C1 segment of cervical spinal cord (tissue), 14 donors: Measurements from ENCODE around the gene SERTM1.

Experiments
- DNase-seq, 14 donors: peaks; one replicate each; lab custom pipeline; 2025; lab: John Stamatoyannopoulos, UW

The SERTM1 gene

GRCh38 chr13:36710396-36710795 lies 36.6 kb downstream of the SERTM1 start:
- no peak for DNase-seq

GRCh38 chr13:36712290-36712689 lies 38.5 kb downstream of the SERTM1 start:
- DNase-seq: no peak

- DNase-seq: no peak
Observed at GRCh38 chr13:36712770-36713169, 39.0 kb downstream of the SERTM1 start.

- DNase-seq: no peak
Observed at GRCh38 chr13:36713887-36714286, 40.1 kb downstream of the SERTM1 start.

GRCh38 chr13:36715841-36716240 lies 42.0 kb downstream of the SERTM1 start:
- no peak for DNase-seq

- no peak for DNase-seq
Observed at GRCh38 chr13:36717017-36717416, 43.2 kb downstream of the SERTM1 start.

- no peak for DNase-seq
Observed at GRCh38 chr13:36717966-36718545, 44.2 kb downstream of the SERTM1 start.

- DNase-seq: no peak
Observed at GRCh38 chr13:36718686-36719085, 44.9 kb downstream of the SERTM1 start.

GRCh38 chr13:36724141-36724540 lies 50.3 kb downstream of the SERTM1 start:
- DNase-seq: no peak

- no peak for DNase-seq
Observed at GRCh38 chr13:36725936-36726335, 52.1 kb downstream of the SERTM1 start.

- no peak for DNase-seq
Observed at GRCh38 chr13:36728006-36728405, 54.2 kb downstream of the SERTM1 start.

GRCh38 chr13:36736119-36736726 lies 62.4 kb downstream of the SERTM1 start:
- DNase-seq: peak in 4 of 14 donors; percentile 8 to 27 (median 16)

GRCh38 chr13:36737524-36738083 lies 63.8 kb downstream of the SERTM1 start:
- no peak for DNase-seq

- no peak for DNase-seq
Observed at GRCh38 chr13:36745436-36745835, 71.6 kb downstream of the SERTM1 start.

- no peak for DNase-seq
Observed at GRCh38 chr13:36746051-36746450, 72.2 kb downstream of the SERTM1 start.
